Activated naive CD4-positive, alpha-beta T cell treated with anti-CD3 and anti-CD28 coated beads, Interleukin-2, amount 50 U/mL, for 16 hours (primary cell): ENCODE measurements around the gene CCDC32.

Source experiments
- DNase-seq: peaks from one replicate; pipeline ENCODE4 v3.0.0-alpha.2; 2020

Gene CCDC32

GRCh38 chr15:40511472-40512133, 53.2 kb downstream of the CCDC32 start:
- DNase-seq: no peak

DNA sequence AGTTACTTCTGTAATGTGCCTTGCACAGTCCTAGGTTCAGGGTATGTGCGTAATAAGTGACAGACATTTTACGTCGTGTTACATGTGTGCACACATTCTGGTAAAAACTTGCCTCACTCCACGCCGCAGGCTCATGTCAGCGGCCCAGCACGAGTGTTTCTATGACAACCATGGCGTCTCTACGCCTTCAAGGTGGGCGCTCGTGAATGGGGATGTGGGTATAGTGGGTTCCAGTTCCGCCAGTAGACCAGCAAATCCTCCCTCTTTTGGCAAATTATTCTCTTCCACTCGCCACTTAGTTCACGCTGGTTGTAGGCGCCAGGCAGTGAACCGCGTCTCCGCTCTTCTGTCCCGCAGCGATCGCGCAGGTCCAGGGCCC, 53.8 kb downstream of the CCDC32 start:
- DNase-seq: no peak

DNA sequence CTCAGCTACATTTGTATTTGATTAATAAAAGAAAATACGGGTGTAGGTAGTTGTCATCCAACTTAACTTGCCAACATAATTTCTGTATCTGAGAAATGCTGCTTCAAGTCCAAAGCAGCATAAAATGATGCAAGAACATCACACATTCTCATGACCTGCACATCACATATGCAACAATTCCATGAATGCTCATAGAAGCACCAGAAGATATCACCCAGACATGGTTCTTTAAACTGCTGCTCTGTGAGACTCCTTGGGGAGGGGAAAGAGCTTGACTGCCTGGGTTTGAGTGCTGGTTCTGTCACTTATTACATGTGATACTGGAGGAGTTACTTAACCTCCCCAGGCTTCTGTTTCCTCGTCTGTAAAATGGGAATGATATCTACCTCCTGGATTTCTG, 54.6 kb downstream of the CCDC32 start:
- no peak for DNase-seq

- DNase-seq: no peak
Measured at GRCh38 chr15:40508216-40508615, 56.6 kb downstream of the CCDC32 start.

GRCh38 chr15:40506964-40507571, 57.8 kb downstream of the CCDC32 start:
- DNase-seq: peak; percentile 69
